Neutrophil (primary cell): Measurements from ENCODE around the gene OR56A5.

ENCODE experiments used
- H3K27ac ChIP-seq: fragments of 200-600 bp; sonication (generic); 2 replicates; pipeline ENCODE4 v1.5.1; 2016; ENCODE audit warnings: mild to moderate bottlenecking, moderate library complexity
- H3K27me3 ChIP-seq: fragments of 200-600 bp; sonication (generic); 2 replicates; pipeline ENCODE4 v1.6.0; 2016; ENCODE audit warnings: mild to moderate bottlenecking
- H3K36me3 ChIP-seq: fragments of 200-600 bp; sonication (generic); 2 replicates; pipeline ENCODE4 v1.5.1; 2017
- H3K4me1 ChIP-seq, 2 experiments: fragments of 200-600 bp in 1 of 2; sonication (generic) in 1 of 2; 1 replicate in 1 of 2; 2 replicates in 1 of 2; pipeline versions ENCODE4 v1.5.1 to v1.6.1; 2013 to 2016; ENCODE audit warnings: low read depth in 1 of 2, low read length in 1 of 2, mild to moderate bottlenecking in 1 of 2, moderate library complexity in 1 of 2; ENCODE audit not compliant: control insufficient read depth in 1 of 2, insufficient read depth in 1 of 2
- H3K4me3 ChIP-seq, 2 experiments: fragments of 200-600 bp in 1 of 2; sonication (generic) in 1 of 2; 1 replicate in 1 of 2; 2 replicates in 1 of 2; pipeline ENCODE4 v1.5.1; 2013 to 2016; ENCODE audit warnings: low read depth in 1 of 2, low read length in 1 of 2, mild to moderate bottlenecking in 1 of 2, moderate library complexity in 1 of 2
- H3K9me3 ChIP-seq: fragments of 200-600 bp; sonication (generic); 2 replicates; pipeline ENCODE4 v1.5.1; 2016
- CTCF ChIP-seq: fragments of 200-600 bp; sonication (generic); IDR thresholded peaks from 2 replicates; pipeline ENCODE4 v1.5.1; 2016; ENCODE audit warnings: antibody characterized with exemption

The OR56A5 gene

GRCh38 chr11:5968394-5968793 is at the start of gene OR56A5:
TSS of gene OR56A5 (minus strand) at chr11:5968494. CDS start at chr11:5968494, 0 bp downstream.
- Histone ChIP-seq H3K27me3 (peaks cover 39% of the 10 kb centered on the region), H3K36me3 (no peaks in the 10 kb centered on the region), H3K9me3 (no peaks in the 10 kb centered on the region), H3K4me1 (no peaks in the 10 kb centered on the region), H3K4me3 (no peak within 1 kb of the TSS), H3K27ac (no peak within 1 kb of the TSS)
- no peak for TF ChIP-seq CTCF

- no peaks in the 10 kb centered on the region for H3K27me3 ChIP-seq
- H3K36me3 ChIP-seq: no peaks in the 10 kb centered on the region
- no peak overlapping the region for H3K27ac ChIP-seq
- H3K4me1 ChIP-seq: peaks cover 30 to 51% of the 10 kb centered on the region in 2 experiments
- H3K4me3 ChIP-seq: no peak overlapping the region
- TF ChIP-seq CTCF: no peak
- no peaks in the 10 kb centered on the region for H3K9me3 ChIP-seq
Measured at GRCh38 chr11:6013042-6013441, 44.7 kb upstream of the OR56A5 start.

- TF ChIP-seq CTCF: no peak
- Histone ChIP-seq H3K4me1 (peaks cover 30 to 56% of the 10 kb centered on the region in 2 experiments), H3K27ac (peak overlapping the region; percentile 71), H3K27me3 (no peaks in the 10 kb centered on the region), H3K36me3 (no peaks in the 10 kb centered on the region), H3K4me3 (no peak overlapping the region), H3K9me3 (no peaks in the 10 kb centered on the region)
Measured at GRCh38 chr11:6012035-6012668, 43.9 kb upstream of the OR56A5 start.

GRCh38 chr11:6006846-6007245 is 38.6 kb upstream of the OR56A5 start, which contains the start of gene OR56A4:
TSS of gene OR56A4 (minus strand) at chr11:6006946. CDS start at chr11:6002992, 3,954 bp downstream.
- peaks cover 19 to 41% of the 10 kb centered on the region in 2 experiments for H3K4me1 ChIP-seq
- H3K9me3 ChIP-seq: no peaks in the 10 kb centered on the region
- no peaks in the 10 kb centered on the region for H3K27me3 ChIP-seq
- no peak within 1 kb of the TSS for H3K4me3 ChIP-seq
- H3K36me3 ChIP-seq: no peaks in the 10 kb centered on the region
- H3K27ac ChIP-seq: no peak within 1 kb of the TSS
- TF ChIP-seq CTCF: no peak

- H3K27me3 ChIP-seq: no peaks in the 10 kb centered on the region
- no peaks in the 10 kb centered on the region for H3K36me3 ChIP-seq
- H3K4me3 ChIP-seq: no peak overlapping the region
- no peaks in the 10 kb centered on the region for H3K9me3 ChIP-seq
- no peak overlapping the region for H3K27ac ChIP-seq
- peaks cover 14 to 37% of the 10 kb centered on the region in 2 experiments for H3K4me1 ChIP-seq
- no peak for TF ChIP-seq CTCF
Measured at GRCh38 chr11:6006395-6006794, 38.1 kb upstream of the OR56A5 start.
